Measurements from ENCODE around the gene PPARG.
"Not testable (repeated sequence)": the region's sequence is repeated elsewhere in the genome, so short reads cannot be mapped to it uniquely, and the experiment has no call there.

The PPARG gene

GRCh38 chr3:12279591-12280326 lies 9.1 kb upstream of the PPARG start:
- no peak for DNase-seq (ENCODE audit: low read depth in 2 of 2)

- no peak for DNase-seq (ENCODE audit: low read depth in 2 of 2)
Measured at GRCh38 chr3:12280357-12280806, 8.5 kb upstream of the PPARG start.

- DNase-seq (ENCODE audit: low read depth in 2 of 2) = no peak
Measured at GRCh38 chr3:12284591-12284990, 4.3 kb upstream of the PPARG start.

GRCh38 chr3:12285003-12285555 lies 3.8 kb upstream of the PPARG start:
- no peak for DNase-seq (ENCODE audit: low read depth in 2 of 2)

- DNase-seq (ENCODE audit: low read depth in 2 of 2) = not testable (repeated sequence)
Measured at GRCh38 chr3:12285779-12286178, 3.1 kb upstream of the PPARG start.

- DNase-seq (ENCODE audit: low read depth in 2 of 2) = no peak
Measured at GRCh38 chr3:12286504-12286903, 2.4 kb upstream of the PPARG start.

GRCh38 chr3:12286927-12287726 lies 1.7 kb upstream of the PPARG start:
- DNase-seq (ENCODE audit: low read depth in 2 of 2) = no peak

GRCh38 chr3:12287727-12288181 lies 1.1 kb upstream of the PPARG start:
- DNase-seq (ENCODE audit: low read depth in 2 of 2) = no peak

GRCh38 chr3:12289524-12289923 lies 654 bp downstream of the PPARG start:
- no peak for DNase-seq (ENCODE audit: low read depth in 2 of 2)

GRCh38 chr3:12292770-12293169 lies 3.9 kb downstream of the PPARG start:
- DNase-seq (ENCODE audit: low read depth in 2 of 2) = no peak

GRCh38 chr3:12294885-12295580 lies 6.2 kb downstream of the PPARG start:
- no peak for DNase-seq (ENCODE audit: low read depth in 2 of 2)

GRCh38 chr3:12296511-12296910 lies 7.6 kb downstream of the PPARG start:
- DNase-seq (ENCODE audit: low read depth in 2 of 2) = no peak

GRCh38 chr3:12299026-12299425 lies 10.2 kb downstream of the PPARG start:
- DNase-seq (ENCODE audit: low read depth in 2 of 2) = no peak

- no peak for DNase-seq (ENCODE audit: low read depth in 2 of 2)
Measured at GRCh38 chr3:12300137-12300536, 11.3 kb downstream of the PPARG start.

GRCh38 chr3:12301031-12301430 lies 12.2 kb downstream of the PPARG start:
- DNase-seq (ENCODE audit: low read depth in 2 of 2) = no peak

- no peak for DNase-seq (ENCODE audit: low read depth in 2 of 2)
Measured at GRCh38 chr3:12301513-12301912, 12.6 kb downstream of the PPARG start.

- DNase-seq (ENCODE audit: low read depth in 2 of 2) = no peak
Measured at GRCh38 chr3:12302564-12302963, 13.7 kb downstream of the PPARG start.

GRCh38 chr3:12303534-12303933 lies 14.7 kb downstream of the PPARG start:
- DNase-seq (ENCODE audit: low read depth in 2 of 2) = no peak

- DNase-seq (ENCODE audit: low read depth in 2 of 2) = no peak
Measured at GRCh38 chr3:12303993-12304392, 15.1 kb downstream of the PPARG start.

GRCh38 chr3:12307136-12307535 lies 18.3 kb downstream of the PPARG start:
- DNase-seq (ENCODE audit: low read depth in 2 of 2) = no peak

GRCh38 chr3:12308517-12308916 lies 19.6 kb downstream of the PPARG start:
- DNase-seq (ENCODE audit: low read depth in 2 of 2) = no peak

- no peak for DNase-seq (ENCODE audit: low read depth in 2 of 2)
Measured at GRCh38 chr3:12309716-12310115, 20.8 kb downstream of the PPARG start.
